ENCODE results near the gene OCA2. TPM values are rescaled to one million over a fixed set of nuclear protein-coding genes. Genes with fewer than 3 reads are reported as not detected.

Gene OCA2
- total RNA-seq, 1 donor from 2014 or later, result 0.25 TPM

DNA sequence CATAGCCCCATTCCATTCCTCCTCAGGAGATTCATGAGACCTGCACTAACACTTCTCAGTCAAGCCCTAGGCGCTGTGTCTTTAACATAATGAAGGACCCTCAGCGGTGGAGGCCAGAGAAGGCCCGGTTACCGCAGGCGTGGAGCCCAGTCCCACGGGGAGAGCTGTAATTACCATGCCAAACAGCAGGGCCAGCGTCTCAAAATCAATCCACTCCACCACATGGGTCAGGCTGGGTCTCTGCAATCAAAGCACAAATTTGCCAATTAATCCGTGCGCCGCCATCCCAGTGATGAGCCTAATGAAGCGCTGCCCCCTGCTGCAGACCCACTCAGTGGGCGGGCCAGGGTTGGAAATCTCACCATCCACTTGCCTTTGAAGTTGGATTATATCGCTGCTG is 109.7 kb downstream of the OCA2 start:
- intact Hi-C loops (cut with DNase I), result no loop called here
- DNase-seq (ENCODE audit: extremely low spot score in 2 of 2), result no peak

DNA sequence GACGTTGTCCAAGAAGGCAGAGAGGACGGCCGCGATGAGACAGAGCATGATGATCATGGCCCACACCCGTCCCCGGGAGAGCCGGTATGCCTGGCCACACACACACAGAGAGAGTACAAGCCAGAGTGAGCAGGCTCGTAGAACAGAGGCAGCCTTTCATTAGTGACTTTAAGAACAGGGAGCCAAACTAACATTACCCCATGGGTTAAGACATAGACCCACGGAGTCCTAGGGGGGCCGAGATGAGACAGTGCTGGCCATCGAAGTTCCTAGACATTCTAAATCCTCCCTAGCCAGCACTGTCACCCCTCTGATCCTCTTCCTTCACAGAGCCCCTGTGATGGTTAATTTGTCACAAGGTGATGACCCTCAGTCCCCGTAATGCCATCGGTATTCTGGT is 114.0 kb downstream of the OCA2 start:
- H3K4me3 ChIP-seq, result no peak overlapping the region
- no peak for DNase-seq (ENCODE audit: extremely low spot score in 2 of 2)
- no peaks in the 10 kb centered on the region for H3K4me1 ChIP-seq
- intact Hi-C loops (cut with DNase I), result no loop called here
- no peaks in the 10 kb centered on the region for H3K36me3 ChIP-seq
- H3K27me3 ChIP-seq, result no peaks in the 10 kb centered on the region
- no peak for TF ChIP-seq POLR2A (IDR thresholded peaks at IDR 0.05)
- TF ChIP-seq, protein P1, sequence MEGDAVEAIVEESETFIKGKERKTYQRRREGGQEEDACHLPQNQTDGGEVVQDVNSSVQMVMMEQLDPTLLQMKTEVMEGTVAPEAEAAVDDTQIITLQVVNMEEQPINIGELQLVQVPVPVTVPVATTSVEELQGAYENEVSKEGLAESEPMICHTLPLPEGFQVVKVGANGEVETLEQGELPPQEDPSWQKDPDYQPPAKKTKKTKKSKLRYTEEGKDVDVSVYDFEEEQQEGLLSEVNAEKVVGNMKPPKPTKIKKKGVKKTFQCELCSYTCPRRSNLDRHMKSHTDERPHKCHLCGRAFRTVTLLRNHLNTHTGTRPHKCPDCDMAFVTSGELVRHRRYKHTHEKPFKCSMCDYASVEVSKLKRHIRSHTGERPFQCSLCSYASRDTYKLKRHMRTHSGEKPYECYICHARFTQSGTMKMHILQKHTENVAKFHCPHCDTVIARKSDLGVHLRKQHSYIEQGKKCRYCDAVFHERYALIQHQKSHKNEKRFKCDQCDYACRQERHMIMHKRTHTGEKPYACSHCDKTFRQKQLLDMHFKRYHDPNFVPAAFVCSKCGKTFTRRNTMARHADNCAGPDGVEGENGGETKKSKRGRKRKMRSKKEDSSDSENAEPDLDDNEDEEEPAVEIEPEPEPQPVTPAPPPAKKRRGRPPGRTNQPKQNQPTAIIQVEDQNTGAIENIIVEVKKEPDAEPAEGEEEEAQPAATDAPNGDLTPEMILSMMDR (IDR thresholded peaks at IDR 0.05), result no peak
- H3K9me3 ChIP-seq, result no peaks in the 10 kb centered on the region
- H3K27ac ChIP-seq, result no peak overlapping the region

More for the DNA sequence above, 109.7 kb downstream of the OCA2 start:
- Histone ChIP-seq H3K4me1 (no peaks in the 10 kb centered on the region), H3K4me3 (no peak overlapping the region), H3K9me3 (no peaks in the 10 kb centered on the region), H3K27ac (no peak overlapping the region), H3K36me3 (no peaks in the 10 kb centered on the region), H3K27me3 (no peaks in the 10 kb centered on the region)
- TF ChIP-seq, protein P1 (IDR thresholded peaks at IDR 0.05), result no peak
- TF ChIP-seq POLR2A (IDR thresholded peaks at IDR 0.05), result no peak
- TF ChIP-seq POLR2AphosphoS5 (IDR thresholded peaks at IDR 0.05; ENCODE audit: insufficient read depth in 1 of 2, low read depth in 1 of 2), result no peak

DNA sequence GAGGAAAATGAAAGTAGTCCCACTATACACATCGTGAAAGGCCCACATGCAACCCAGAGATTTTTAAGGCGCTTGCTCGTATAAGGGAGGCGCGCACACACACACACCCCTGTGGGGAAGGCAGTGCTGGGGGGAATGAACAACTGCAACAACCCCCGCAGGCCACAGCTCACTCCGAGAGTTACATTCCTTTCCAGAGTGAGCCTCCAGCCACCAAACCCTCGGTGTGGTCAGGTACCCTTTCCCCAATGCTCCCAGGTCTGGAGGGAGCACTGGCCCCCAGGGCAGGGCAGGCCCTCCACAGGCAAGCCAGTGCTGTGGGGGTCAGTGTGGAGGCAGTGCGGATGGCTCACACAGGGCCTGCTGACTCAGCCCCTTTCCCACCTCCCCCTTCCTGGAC is 115.6 kb downstream of the OCA2 start:
- DNase-seq (ENCODE audit: extremely low spot score in 2 of 2), result no peak
- Histone ChIP-seq H3K27ac (no peak overlapping the region), H3K4me1 (no peaks in the 10 kb centered on the region), H3K36me3 (no peaks in the 10 kb centered on the region), H3K27me3 (no peaks in the 10 kb centered on the region), H3K4me3 (no peak overlapping the region), H3K9me3 (no peaks in the 10 kb centered on the region)
- intact Hi-C loops (cut with DNase I), result no loop called here
- TF ChIP-seq POLR2A (IDR thresholded peaks at IDR 0.05), result no peak
- TF ChIP-seq, protein P1 (IDR thresholded peaks at IDR 0.05), result no peak
- TF ChIP-seq POLR2AphosphoS5 (IDR thresholded peaks at IDR 0.05; ENCODE audit: insufficient read depth in 1 of 2, low read depth in 1 of 2), result no peak

DNA sequence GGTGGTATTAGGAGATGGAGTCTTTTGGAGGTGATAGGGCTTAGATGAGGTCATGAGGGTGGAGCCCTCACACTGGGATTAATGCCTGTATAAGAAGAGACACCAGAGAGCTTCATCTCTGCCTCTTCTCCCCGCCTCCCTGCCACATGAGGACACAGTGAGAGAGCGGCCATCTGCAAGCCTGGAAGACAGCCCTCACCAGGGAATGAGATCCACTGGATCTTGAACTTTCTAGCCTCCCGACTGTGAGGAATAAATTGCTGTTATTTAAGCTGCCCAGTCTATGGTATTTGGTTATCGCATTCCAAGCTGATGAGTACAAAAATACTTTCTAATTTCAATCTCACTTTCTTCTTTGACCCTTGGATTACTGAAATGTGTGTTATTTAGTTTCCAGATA is 121.4 kb downstream of the OCA2 start:
- Histone ChIP-seq H3K36me3 (no peaks in the 10 kb centered on the region), H3K27me3 (no peaks in the 10 kb centered on the region), H3K9me3 (no peaks in the 10 kb centered on the region), H3K27ac (no peak overlapping the region), H3K4me3 (no peak overlapping the region), H3K4me1 (no peaks in the 10 kb centered on the region)
- no peak for DNase-seq (ENCODE audit: extremely low spot score in 2 of 2)
- intact Hi-C loops (cut with DNase I), result no loop called here
- TF ChIP-seq, protein P1 (IDR thresholded peaks at IDR 0.05), result no peak
- no peak for TF ChIP-seq POLR2AphosphoS5 (IDR thresholded peaks at IDR 0.05; ENCODE audit: insufficient read depth in 1 of 2, low read depth in 1 of 2)

DNA sequence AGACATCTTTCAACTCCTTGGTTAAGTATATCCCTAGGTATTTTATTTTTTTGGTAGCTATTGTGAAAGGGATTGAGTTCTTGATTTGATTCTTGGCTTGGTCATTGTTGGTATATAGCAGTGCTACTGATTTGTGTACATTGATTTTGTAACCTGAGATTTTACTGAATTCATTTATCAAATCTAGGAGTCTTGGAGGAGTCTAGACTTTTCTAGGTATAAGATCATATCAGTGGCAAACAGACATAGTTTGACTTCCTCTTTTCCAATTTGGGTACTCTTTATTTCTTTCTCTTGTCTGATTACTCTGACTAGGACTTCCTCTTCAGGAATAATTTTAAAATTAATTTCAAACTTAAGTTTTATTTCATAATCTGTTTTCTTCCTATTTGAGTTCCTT is 125.2 kb downstream of the OCA2 start:
- intact Hi-C loops (cut with DNase I), result loop anchor here (2.0 kb wide), 1 partner anchor 51 kb away; no protein-coding TSS in a partner anchor
- DNase-seq (ENCODE audit: extremely low spot score in 2 of 2), result no peak
- Histone ChIP-seq H3K4me1 (no peaks in the 10 kb centered on the region), H3K36me3 (no peaks in the 10 kb centered on the region), H3K27ac (no peak overlapping the region), H3K9me3 (no peaks in the 10 kb centered on the region), H3K27me3 (no peaks in the 10 kb centered on the region), H3K4me3 (no peak overlapping the region)
- no peak for TF ChIP-seq POLR2AphosphoS5 (IDR thresholded peaks at IDR 0.05; ENCODE audit: insufficient read depth in 1 of 2, low read depth in 1 of 2)
- TF ChIP-seq POLR2A (IDR thresholded peaks at IDR 0.05), result no peak
- TF ChIP-seq, protein P1 (IDR thresholded peaks at IDR 0.05), result no peak

All from vagina (tissue), 2 donors.